ENCODE results near the gene ZNF398.

DNA sequence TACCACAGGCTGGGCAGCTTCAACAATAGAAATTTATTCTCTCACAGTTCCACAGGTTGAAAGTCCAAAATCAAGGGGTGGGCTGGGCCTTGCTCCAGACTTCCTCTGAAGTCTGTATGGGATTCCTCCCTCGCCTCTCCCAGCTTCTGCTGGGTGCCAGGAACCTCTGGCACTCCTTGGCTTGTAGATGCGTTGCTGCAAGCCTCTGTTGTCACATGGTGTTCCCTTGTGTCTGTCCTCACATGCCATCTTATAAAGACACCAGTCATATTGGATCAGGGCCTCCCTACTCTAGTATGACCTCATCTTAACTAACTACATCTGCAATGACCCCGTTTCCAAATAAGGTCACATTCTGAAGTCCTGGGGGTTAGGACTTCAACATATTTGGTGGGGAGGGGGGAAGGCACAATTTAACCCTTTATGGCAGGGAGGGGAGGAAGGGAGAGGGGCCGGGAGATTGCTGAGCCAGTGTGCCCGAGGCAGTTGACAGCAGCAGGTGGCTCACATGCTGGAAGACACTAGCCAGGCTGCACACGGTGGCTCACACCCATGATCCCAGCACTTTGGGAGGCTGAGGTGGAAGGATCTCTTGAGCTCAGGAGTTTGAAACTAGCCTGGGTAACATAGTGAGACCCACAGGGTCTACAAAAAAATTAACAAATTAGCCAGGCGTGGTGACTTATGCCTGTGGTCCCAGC, 66.9 kb downstream of the ZNF398 start:
- TF ChIP-seq, protein P1, sequence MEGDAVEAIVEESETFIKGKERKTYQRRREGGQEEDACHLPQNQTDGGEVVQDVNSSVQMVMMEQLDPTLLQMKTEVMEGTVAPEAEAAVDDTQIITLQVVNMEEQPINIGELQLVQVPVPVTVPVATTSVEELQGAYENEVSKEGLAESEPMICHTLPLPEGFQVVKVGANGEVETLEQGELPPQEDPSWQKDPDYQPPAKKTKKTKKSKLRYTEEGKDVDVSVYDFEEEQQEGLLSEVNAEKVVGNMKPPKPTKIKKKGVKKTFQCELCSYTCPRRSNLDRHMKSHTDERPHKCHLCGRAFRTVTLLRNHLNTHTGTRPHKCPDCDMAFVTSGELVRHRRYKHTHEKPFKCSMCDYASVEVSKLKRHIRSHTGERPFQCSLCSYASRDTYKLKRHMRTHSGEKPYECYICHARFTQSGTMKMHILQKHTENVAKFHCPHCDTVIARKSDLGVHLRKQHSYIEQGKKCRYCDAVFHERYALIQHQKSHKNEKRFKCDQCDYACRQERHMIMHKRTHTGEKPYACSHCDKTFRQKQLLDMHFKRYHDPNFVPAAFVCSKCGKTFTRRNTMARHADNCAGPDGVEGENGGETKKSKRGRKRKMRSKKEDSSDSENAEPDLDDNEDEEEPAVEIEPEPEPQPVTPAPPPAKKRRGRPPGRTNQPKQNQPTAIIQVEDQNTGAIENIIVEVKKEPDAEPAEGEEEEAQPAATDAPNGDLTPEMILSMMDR (IDR thresholded peaks at IDR 0.05): no peak
- TF ChIP-seq POLR2A (IDR thresholded peaks at IDR 0.05): no peak
- no peak for TF ChIP-seq POLR2AphosphoS5 (IDR thresholded peaks at IDR 0.05)

Measured in transverse colon (tissue), 4 donors.